MV-4-11 (cell line): ENCODE data around the gene ARHGAP22.
"Not testable (repeated sequence)": the region's sequence is repeated elsewhere in the genome, so short reads cannot be mapped to it uniquely, and the experiment has no call there.

Experiments
- DNase-seq: peaks from one replicate; lab custom pipeline; 2025; lab: John Stamatoyannopoulos, UW

ARHGAP22 gene

GRCh38 chr10:48604991-48605508, at the start of gene ARHGAP22:
Gene ARHGAP22, minus strand, starts transcription at chr10:48605073. Its CDS starts 277 bp downstream, at chr10:48604796.
- no peak for DNase-seq

GRCh38 chr10:48653944-48654698, 49.2 kb upstream of the ARHGAP22 start:
- no peak for DNase-seq

DNA sequence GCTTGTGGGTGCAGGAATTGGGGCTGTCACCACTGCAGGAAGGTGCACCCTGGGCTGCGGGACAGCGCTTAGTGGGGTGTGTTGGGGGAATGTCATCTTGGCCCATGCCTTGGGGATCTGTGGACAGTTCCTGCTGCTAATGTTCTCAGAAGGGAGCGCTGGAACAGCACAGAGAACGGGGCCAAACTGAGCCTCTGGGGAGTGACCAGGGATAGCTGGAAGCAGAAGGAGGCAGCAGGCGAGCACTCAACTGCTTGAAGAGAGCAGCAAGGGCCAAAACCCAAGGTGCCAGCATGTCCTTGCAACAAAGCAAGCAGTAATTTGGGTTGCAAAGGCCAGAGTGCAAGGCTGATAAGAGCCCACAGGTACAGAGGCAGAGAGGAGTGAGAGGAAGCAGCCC, 48.5 kb upstream of the ARHGAP22 start:
- no peak for DNase-seq

GRCh38 chr10:48652344-48652743, 47.5 kb upstream of the ARHGAP22 start:
- DNase-seq: peak; percentile 37

DNA sequence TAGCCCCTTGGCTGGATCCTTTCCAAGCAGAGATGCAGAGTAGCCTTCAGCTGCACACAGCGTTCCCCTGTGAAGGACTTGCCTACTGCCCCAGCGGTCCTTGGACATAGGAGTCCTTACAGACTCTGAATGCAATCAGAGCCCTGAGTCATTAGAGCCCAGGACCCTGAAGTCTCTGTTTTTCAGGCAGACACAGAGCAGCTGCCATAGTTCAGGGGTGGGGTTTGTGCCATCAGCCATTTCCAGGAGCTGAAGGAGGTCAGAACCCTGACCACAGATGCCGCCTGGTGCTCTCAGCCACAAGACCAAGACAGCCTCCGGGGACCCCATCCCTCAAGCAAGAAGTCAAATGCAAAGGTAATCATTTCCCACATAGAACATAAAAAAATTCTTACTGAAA, 47.0 kb upstream of the ARHGAP22 start:
- DNase-seq: no peak

DNA sequence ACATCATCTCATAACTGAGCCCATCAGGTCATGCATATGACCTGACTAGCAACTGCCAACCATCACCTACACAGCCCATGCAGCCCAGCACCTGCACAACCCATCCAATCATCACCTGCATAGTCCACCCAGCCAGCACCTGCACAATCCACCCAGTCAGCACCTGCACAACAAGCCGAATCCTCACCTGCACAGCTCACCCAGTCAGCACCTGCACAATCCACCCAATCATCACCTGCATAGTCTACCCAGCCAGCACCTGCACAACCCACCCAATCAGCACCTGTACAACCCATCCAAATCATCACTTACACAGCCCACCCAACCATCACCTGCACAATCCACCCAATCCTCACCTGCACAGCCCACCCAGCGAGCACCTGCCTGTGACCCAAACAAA, 46.4 kb upstream of the ARHGAP22 start:
- DNase-seq: no peak

GRCh38 chr10:48649349-48649944, 44.6 kb upstream of the ARHGAP22 start:
- DNase-seq: no peak

GRCh38 chr10:48648172-48648942, 43.5 kb upstream of the ARHGAP22 start:
- DNase-seq: no peak

DNA sequence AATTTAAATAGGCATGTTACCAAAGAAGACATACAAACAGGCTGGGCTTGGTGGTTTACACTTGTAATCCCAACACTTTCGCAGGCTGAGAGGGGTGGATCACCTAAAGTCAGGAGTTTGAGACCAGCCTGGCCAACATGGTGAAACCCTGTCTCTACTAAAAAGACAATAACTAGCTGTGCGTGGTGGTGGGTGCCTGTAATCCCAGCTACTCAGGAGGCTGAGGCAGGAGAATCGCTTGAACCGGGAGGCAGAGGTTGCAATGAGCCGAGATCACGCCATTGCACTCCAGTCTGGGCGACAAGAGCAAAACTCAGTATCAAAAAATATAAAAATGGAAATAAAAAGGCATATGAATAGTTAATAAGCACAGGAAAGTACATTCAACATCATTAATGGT, 42.2 kb upstream of the ARHGAP22 start:
- DNase-seq: not testable (repeated sequence)

GRCh38 chr10:48645600-48645999, 40.7 kb upstream of the ARHGAP22 start:
- no peak for DNase-seq

GRCh38 chr10:48641099-48641690, 36.3 kb upstream of the ARHGAP22 start:
- not testable (repeated sequence) for DNase-seq

DNA sequence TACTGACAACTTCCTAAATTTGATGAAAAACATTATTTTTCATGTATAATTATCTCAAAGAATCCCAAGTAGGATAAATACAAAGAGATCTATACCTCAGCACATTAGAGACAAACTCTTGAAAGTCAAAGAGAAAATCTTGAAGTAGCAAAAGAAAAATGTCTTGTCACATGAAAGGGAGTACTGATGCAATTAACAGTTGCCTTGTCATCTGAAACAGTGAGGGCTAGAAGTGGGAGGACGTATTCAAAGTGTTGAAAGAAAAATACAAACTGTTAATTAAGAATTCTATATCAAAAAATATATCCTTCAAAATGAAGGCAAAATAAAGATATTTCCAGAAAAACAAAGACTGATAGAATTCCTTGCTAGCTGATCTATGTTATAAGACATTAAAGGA, 35.5 kb upstream of the ARHGAP22 start:
- no peak for DNase-seq

DNA sequence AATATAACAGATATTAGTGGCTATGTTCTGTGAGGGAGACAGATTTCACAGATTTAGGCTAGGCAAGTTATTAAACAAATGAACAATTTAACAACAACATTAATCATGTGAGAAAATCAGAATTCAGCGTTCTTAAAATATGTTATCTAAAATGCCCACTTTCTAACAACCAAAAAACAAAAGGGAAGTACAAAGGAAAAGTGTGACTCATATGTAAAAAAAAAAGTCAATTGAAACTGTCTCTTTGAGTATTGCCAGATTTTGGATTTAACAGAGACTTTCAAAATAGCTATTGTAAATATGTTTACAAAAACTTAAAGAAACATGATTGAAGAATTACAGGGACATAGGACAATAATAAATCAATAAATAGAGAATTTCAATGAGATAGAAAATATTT, 34.8 kb upstream of the ARHGAP22 start:
- peak; percentile 52 for DNase-seq

GRCh38 chr10:48638739-48639527, 34.1 kb upstream of the ARHGAP22 start:
- no peak for DNase-seq

DNA sequence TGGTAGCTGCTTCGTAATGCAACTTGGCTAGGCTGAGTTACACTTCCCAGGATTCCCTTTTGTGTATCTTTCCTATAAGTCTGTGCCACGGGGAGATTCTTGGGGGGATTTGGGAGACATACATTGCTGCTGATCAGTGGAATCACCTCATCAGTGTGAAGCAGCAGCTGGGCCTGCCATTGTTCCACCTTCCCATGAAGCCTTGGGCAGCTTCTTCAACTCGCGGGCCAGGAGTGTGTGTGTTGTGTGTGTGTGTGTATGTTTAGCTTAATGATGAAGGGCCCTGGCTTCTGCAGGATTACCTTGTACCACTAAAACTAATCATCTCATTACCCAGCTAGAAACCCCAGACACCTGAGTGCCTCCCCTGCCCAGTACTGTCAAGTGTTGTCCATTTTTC, 33.3 kb upstream of the ARHGAP22 start:
- no peak for DNase-seq

DNA sequence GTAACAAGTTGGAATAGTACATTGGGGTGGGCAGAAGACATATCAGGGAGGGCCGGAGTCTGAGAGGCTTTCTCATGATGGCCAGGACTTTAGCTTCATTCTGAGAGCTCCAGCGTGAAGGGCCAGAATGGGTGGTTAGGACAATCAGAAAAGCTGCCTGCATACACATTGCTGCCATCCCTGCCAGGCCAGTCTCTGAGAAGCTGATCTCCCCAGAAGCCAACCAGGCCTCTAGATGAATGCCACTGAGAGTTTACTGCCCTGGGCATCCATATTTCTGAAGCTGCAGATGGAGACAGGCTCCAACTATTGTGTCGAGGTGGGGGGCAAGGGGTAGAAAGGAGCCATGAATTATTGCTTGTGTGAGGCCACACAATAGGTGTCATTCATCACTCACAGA, 32.0 kb upstream of the ARHGAP22 start:
- DNase-seq: no peak

DNA sequence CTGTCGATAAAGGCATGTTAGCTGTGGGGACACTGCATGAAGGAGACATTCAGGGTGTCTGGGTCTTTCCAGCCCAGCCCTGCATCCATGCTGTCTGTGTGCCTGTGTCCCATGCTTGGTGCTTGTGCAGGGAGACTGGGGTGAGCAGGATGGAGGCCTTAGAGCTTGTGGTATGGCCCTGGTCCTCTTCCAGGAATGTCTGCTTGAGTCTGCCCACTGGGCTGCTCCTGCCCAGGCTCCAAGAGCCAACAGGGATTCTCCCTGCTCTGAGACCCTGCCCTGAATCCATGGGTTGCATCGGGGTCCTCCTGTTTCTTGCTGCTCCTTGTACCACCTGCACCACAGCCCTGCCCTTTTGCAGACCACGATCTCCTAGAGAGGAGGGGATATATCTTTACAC, 31.4 kb upstream of the ARHGAP22 start:
- no peak for DNase-seq

GRCh38 chr10:48634984-48635557, 30.2 kb upstream of the ARHGAP22 start:
- DNase-seq: no peak

DNA sequence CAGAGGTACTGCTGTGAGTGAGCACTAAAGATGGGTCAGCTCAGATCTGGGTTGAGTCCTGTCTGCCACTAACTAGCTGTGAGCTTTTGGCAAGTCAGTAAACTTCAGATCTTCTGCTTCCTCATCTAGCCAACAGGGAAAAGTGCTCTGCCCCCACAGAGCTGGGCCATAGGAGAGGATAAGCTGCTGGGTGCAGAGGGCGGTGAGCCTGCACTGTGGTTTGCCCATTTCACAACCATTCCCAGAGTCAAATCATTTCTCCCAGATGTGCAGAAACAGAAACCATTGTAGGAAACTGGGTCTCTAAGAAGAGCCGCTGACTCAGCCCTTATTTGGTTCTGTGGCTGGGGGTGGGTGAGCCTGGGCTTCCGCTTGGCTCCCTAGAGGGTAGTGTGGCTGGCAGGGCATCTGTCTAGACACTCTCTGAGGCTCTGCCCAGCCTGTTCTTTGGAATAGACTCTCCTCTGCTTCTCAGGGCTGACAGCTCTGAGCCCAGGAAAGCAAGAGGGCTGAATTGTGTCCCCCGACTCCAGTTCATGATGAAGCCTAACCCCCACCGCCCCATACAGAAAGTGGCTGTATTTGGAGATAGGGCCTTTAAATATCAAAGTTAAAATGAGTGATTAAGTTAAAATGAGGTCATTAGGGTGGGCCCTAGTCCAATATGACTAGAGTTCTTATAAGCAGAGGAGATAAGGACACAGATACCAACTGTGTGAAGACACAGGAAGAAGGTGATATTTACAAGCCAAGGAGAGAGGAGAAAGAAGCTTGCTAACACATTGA, 29.5 kb upstream of the ARHGAP22 start:
- peak; percentile 99 for DNase-seq
